ENCODE data around the gene NPBWR2.

Gene NPBWR2

GRCh38 chr20:64084685-64085152, 22.6 kb downstream of the NPBWR2 start:
- DNase-seq (ENCODE audit: low read depth, low spot score), result no peak

DNA sequence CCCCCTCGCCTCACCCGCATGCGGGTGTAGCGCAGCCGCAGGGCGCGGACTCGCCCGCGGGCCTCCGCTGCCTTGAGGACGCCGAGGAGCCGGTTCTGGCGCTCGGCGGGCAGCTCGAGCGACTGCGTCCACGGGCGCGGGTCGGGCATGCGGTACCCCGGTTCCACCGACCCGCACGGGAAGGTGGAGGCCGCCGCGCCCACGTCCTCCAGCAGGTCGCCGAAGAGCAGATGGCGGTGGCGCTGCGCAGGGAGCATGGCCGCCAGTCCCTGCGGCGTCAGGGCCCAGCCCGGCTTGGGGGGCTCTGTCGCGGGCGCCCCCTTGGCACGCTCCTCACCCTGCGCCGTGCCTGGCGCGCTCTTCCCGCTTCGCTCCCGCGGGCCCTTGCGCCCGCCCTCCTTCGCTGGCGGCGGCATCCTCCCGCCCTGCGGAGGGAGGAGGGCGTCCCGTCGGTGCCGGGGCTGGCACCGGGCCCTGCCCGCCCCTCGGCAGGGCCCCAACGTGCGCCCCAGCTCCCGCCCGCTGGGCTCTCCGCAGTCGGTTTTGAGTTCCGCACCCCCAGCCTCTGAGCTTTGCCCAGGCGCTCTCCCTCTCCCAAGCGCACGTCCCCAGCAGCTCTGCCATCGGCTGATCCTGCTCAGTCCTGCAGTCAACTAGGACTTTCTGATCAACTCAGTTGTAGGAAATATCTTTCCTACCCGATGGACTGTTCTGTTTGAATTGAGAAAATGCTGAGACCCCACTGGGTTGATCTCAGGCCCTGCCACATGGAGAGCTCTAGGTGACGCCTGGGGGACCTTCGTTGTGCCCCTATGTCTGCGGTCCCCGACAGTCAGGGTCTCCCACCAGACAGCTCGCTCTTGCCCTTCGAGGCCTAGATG, 23.3 kb downstream of the NPBWR2 start, which contains the start of gene LKAAEAR1:
LKAAEAR1 (minus strand) TSS at position 595 of the 881 bp plus-strand sequence; CDS start at position 416, 179 bp downstream.
- DNase-seq (ENCODE audit: low read depth, low spot score), result no peak

GRCh38 chr20:64083378-64083803, 24.0 kb downstream of the NPBWR2 start:
- DNase-seq (ENCODE audit: low read depth, low spot score), result peak; percentile 18

GRCh38 chr20:64082820-64083377, 24.5 kb downstream of the NPBWR2 start:
- DNase-seq (ENCODE audit: low read depth, low spot score), result no peak

DNA sequence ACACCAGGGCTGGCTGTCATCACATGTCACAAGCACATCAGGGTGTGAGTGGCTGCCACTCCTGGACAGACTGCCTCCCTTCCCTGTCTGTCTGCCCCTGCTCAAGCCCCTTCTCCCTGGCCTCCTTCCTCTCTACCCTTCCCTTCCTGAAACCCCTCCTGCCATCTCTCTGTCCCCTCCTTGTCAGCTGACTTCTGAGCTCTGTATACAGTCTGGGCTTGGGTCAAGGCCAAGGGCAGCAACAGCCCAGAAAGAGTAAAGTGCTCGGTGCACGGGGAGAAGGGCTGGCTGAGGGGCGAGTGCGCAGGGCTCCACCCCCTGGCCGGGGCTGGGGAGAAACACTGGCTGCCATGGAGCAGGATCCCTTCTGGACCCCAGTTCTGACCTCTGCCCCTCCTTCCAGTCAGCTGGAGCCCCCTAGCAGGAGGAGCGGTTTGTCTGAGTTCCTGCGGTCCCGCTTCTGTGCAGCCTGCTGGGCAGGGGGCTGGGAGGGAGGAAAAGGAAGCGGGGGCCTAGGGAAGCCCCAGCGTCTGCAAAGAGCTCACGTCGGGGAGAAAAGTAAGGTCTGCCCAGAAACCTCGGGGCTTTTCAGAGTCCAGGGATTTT, 25.1 kb downstream of the NPBWR2 start:
- DNase-seq (ENCODE audit: low read depth, low spot score), result no peak

GRCh38 chr20:64081624-64081964, 25.8 kb downstream of the NPBWR2 start:
- DNase-seq (ENCODE audit: low read depth, low spot score), result no peak

- DNase-seq (ENCODE audit: low read depth, low spot score), result no peak
Measured at GRCh38 chr20:64080813-64081623, 26.3 kb downstream of the NPBWR2 start.

DNA sequence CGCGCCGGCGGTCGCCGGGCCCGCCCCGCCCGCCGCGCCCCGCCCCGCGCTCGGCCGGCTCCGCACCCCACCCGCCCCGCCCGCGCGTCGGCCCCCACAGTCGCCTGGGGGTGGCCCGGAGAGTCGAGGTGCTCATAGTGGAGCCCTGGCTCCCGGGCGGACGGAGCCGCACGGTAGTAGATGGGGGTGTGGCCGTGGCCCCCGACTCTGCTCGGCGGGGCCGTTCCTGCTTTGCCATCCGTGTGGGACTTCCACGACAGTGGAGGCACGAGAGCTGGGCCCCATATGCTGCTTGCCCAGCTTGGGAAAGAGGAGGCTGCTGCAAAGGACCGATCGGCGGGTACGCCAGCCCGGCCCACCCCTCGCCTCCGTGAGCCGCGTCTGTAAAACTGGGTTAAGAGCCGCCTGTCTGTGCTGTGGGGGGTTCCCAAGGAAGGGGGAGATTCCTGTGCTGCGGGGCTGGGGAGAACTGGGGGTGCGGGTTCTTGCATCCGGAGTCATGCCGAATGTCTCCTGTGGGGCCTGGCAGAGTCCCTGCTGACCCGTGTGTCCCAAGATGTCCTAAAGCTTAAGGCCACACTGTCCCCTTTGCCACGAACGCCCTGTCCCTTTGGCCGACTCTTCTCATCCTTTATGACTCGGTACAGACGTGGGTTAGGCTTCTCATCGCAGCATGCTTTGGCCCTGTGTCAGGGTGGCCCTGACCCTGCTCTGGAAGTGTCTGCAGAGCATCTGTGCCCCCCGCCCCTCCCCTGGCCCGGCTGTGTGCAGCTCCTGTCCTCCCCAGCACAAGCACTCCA, 27.2 kb downstream of the NPBWR2 start, which contains the start of gene OPRL1:
OPRL1 (plus strand) TSS at position 70 of the 800 bp plus-strand sequence. CDS start 12,639 bp downstream, outside the sequence.
- no peak for DNase-seq (ENCODE audit: low read depth, low spot score)

DNA sequence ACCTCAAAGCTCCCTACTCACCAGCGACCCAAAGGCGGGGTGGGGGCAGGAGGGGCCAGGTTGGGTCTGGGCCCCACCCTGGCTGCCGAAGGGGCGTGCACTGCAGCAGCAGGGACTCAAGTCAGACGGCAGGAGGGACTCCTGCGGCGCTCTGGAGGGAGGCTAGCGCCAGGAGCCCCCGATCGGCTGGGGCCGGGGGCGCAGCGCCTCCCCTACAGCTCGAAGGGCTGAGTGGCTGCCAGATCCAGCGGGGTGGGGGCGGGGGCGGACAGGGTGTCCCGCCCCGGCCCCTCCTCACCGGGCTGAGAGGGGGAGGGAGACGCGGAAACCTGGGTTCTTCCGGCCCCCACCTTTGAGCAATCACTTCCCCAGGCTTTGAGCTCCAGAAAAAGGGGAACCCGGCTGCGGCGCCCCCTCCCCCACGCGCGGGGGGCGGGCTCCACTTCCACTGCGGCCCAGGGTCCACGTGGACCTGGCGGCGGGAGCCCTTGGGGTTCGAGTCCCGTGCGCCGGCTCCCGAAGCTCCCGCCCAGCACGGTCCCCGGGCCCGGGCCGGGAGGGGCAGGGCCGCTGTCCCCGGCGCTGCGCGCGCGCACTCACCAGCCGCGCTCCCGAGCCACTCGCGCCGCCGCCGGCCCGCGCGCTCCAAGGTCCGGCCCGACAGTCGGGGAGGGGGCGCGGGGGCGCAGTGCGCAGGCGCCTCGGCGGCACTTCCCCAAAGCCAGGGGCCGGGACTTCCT, 27.9 kb downstream of the NPBWR2 start, which contains the start of gene RGS19:
RGS19 (minus strand) TSS at position 246 of the 740 bp plus-strand sequence. CDS start 2,632 bp downstream, outside the sequence.
- DNase-seq (ENCODE audit: low read depth, low spot score), result no peak

DNA sequence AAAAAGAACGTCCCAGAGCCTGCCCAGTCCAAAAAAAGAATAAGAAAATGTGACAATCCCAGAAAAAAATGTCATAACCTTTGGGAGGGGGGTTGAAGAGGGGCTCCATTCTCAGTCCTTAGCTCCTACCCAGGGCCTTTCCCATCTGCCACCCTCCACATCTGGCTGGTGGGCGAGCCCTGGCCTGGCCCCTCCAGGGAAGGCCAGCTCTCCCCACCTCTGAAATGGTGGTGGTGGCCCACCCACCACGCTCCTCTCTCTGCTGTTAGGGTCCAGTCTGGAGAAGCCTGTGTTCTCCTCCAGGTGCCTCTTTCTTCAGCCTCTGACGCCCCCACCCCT, 28.5 kb downstream of the NPBWR2 start:
- DNase-seq (ENCODE audit: low read depth, low spot score), result no peak

DNA sequence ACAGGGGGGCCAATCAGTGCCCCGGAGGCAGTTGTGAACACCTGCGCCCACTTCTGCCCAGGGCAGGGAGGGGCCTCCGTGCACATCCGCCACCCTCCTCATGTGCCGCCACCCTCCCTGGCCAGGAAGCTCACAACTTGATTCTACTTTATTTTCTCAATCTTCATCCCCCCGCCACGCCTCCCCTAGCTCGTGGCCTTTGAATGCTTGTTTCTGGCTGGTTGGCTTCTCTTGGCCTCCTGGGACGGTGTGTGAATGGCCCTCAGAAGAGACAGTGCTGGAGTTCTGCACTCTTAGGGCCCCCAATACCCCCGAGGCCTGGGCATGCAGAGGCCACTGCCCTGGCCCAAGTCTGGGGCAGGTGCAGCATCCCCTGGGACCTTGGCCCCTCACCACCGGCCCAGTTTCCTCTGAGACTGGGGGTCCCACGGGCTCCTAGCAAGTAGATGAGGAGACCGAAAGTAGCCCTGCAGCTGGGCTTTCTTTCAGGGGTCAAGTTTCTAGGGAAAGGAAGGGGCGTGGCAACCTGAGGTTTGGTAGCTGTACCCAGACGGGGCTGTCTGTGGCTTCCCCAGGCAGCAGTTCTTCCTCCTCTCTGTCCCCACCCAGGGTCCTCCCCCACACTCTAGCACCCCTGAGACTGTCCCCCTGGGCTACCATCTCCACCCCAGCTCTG, 29.4 kb downstream of the NPBWR2 start:
- DNase-seq (ENCODE audit: low read depth, low spot score), result no peak

DNA sequence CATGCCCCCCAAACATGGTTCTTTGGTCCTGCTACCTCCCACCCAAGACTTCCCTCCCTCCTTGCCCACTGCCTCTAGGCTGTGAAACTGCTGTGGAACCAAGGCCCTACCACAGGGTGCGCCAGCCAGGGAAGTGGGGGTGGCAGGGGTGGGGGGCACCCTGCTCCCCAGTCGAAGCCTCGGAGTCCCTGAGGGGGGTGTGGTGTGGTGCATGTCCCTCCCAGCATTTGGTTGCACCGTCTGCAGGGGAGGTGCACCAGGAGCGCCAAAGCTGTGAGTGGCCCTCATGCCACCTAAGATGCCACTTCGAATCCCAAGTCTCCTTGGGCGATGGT, 29.9 kb downstream of the NPBWR2 start:
- DNase-seq (ENCODE audit: low read depth, low spot score), result no peak

GRCh38 chr20:64077094-64077493, 30.3 kb downstream of the NPBWR2 start:
- DNase-seq (ENCODE audit: low read depth, low spot score), result no peak

- DNase-seq (ENCODE audit: low read depth, low spot score), result no peak
Measured at GRCh38 chr20:64076061-64076997, 31.0 kb downstream of the NPBWR2 start.

DNA sequence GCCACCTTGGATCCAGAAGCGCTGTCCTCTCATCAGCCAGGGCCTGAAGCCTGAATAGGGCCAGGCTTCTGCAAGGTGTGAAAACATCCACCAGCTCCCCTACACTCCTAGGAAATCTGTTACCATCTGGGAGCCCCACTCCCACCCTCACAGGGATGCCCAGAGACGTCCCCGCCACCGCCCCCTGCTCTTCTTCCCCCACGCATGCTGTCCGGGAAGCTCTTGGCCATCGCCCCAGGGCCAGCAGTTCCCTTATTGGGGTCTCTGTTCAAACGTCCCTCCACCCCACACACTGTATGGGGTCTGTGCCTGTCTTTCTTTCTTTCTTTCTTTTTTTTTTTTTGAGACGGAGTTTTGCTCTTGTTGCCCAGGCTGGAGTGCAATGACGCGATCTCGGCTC, 31.8 kb downstream of the NPBWR2 start:
- no peak for DNase-seq (ENCODE audit: low read depth, low spot score)

- no peak for DNase-seq (ENCODE audit: low read depth, low spot score)
Measured at GRCh38 chr20:64074963-64075362, 32.4 kb downstream of the NPBWR2 start.

- DNase-seq (ENCODE audit: low read depth, low spot score), result no peak
Measured at GRCh38 chr20:64074184-64074789, 33.1 kb downstream of the NPBWR2 start.

All from activated naive CD8-positive, alpha-beta T cell treated with anti-CD3 and anti-CD28 coated beads, Interleukin-2, amount 50 U/mL, for 16 hours (primary cell).